ENCODE measurements around the gene ARHGAP28. TPM values are rescaled to one million over a fixed set of nuclear protein-coding genes. Genes with fewer than 3 reads are reported as not detected.

The ARHGAP28 gene
- total RNA-seq, 1 experiment from 2014 or later = 15.1 TPM

DNA sequence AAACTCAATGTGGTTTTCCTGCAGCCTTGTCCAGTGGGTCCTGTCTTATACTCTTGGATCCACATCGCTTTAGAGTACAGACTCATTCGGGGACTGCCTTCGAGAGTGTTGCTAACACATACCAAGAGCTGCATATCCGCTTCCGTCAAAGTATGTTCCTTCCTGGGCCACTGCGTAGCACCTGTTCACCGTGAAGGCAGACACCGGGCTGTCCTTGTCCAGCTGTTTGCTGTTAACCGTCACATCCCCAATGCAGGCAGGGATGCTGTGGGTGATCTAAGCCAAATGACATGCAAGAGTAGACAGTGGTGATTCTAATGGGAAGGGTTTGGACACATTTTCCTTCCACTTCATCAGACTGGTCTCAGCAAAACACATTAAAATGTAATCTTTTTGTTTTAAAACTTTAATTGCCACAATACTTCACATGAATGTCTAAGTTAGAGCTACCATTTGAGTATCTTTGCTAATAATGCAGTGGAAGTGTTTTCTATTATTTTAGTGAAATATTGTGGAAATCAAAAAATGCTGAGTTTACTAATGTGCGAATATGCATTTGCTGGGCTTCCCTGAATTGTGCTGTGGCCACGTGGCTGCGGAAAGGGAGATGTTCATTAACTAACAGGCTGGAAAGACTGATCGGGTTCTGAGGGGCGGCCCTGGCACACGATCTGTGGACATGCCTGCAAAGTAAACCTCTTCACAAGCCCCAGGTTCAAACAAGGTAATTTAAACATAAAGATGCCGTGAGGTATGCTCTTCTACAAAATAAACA lies 219.0 kb downstream of the ARHGAP28 start:
- peak; percentile 38 to 40 for DNase-seq
- H3K4me1 ChIP-seq = 0 out of 2 replicates have a peak, but pooled peaks cover 4% of the 10 kb centered on the region
- no peaks in the 10 kb centered on the region for H3K27me3 ChIP-seq
- H3K9me3 ChIP-seq (replicated peaks) = no peaks in the 10 kb centered on the region
- no peak overlapping the region for H3K27ac ChIP-seq
- no peak overlapping the region for H3K4me3 ChIP-seq
- no peaks in the 10 kb centered on the region for H3K36me3 ChIP-seq

- DNase-seq = no peak
- Histone ChIP-seq H3K27ac (no peak overlapping the region), H3K27me3 (no peaks in the 10 kb centered on the region), H3K4me1 (0 out of 2 replicates have a peak, but pooled peaks cover 4% of the 10 kb centered on the region), H3K36me3 (no peaks in the 10 kb centered on the region), H3K9me3 (replicated peaks) (no peaks in the 10 kb centered on the region), H3K4me3 (no peak overlapping the region)
Measured at GRCh38 chr18:6949800-6950586, 220.5 kb downstream of the ARHGAP28 start.

DNA sequence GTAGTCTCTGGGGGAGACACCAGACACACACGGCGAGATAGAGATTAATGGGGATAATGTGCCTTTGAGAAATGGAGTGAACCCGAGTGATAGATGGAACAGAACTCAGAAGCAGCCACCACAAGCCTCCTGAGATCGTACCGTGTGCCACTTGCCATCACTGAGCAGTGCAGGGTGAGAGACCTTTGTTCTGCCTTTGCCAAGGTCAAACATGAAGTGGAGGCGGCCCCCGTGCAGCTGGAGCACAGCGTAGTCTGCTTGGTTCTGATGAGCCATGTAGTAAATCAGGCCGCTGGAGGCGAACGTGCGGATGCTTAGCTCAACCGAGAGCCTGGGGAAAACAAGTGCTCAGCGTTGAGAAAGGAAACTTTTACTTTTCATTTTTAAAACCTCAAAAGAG lies 221.1 kb downstream of the ARHGAP28 start:
- Histone ChIP-seq H3K4me1 (0 out of 2 replicates have a peak, but pooled peaks cover 4% of the 10 kb centered on the region), H3K4me3 (no peak overlapping the region), H3K27ac (no peak overlapping the region), H3K9me3 (replicated peaks) (no peaks in the 10 kb centered on the region), H3K27me3 (no peaks in the 10 kb centered on the region), H3K36me3 (no peaks in the 10 kb centered on the region)
- no peak for DNase-seq

- H3K4me1 ChIP-seq = 0 out of 2 replicates have a peak, but pooled peaks cover 4% of the 10 kb centered on the region
- H3K4me3 ChIP-seq = no peak overlapping the region
- H3K9me3 ChIP-seq (replicated peaks) = no peaks in the 10 kb centered on the region
- no peaks in the 10 kb centered on the region for H3K27me3 ChIP-seq
- peak in 1 of 2 experiments; percentile 6 for DNase-seq
- no peak overlapping the region for H3K27ac ChIP-seq
- no peaks in the 10 kb centered on the region for H3K36me3 ChIP-seq
Measured at GRCh38 chr18:6951336-6952090, 222.0 kb downstream of the ARHGAP28 start.

DNA sequence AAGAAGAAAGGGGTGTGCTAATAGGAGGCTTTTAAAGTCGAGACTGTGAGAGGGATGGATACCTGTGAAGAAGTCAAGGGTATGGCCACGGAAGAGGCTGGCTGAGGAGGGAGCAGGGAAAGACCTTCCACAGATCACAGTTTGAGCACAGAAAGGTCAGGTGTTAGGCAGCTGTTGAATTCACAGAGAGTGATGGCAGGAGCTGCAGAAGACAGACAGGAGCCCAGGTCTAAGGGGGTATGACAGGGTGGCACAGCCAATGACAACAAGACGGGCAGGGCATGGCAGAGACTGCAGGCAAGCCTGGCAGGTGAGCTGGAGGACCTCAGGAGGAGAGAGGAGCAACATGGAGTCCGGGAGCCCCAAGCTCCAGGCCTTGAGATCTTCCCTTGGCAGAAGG lies 225.0 kb downstream of the ARHGAP28 start:
- Histone ChIP-seq H3K4me3 (no peak overlapping the region), H3K9me3 (replicated peaks) (no peaks in the 10 kb centered on the region), H3K36me3 (no peaks in the 10 kb centered on the region), H3K27me3 (no peaks in the 10 kb centered on the region), H3K4me1 (no peaks in the 10 kb centered on the region), H3K27ac (no peak overlapping the region)
- no peak for DNase-seq

DNA sequence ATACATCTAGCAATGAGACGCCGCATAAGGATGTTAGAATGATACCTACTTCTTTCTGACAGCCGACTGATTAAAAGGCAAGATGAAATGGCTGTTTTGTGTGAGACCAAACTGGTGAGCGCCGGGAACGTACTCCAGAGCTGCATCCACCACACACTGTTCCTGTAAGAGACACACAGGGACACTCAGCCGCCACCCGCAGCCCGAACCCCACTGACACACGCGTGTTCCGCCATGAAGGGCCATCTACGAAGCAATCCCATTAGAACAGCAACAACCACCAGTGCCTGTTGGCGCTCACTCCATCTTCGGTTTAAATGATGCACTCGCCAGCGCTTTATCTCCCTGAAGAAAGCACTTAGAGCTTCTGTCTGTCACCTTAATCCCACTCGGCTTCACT lies 225.8 kb downstream of the ARHGAP28 start:
- H3K4me3 ChIP-seq = no peak overlapping the region
- no peak overlapping the region for H3K27ac ChIP-seq
- no peak for DNase-seq
- no peaks in the 10 kb centered on the region for H3K36me3 ChIP-seq
- H3K9me3 ChIP-seq (replicated peaks) = no peaks in the 10 kb centered on the region
- no peaks in the 10 kb centered on the region for H3K4me1 ChIP-seq
- no peaks in the 10 kb centered on the region for H3K27me3 ChIP-seq

- DNase-seq = no peak
- no peaks in the 10 kb centered on the region for H3K36me3 ChIP-seq
- no peak overlapping the region for H3K4me3 ChIP-seq
- H3K9me3 ChIP-seq (replicated peaks) = no peaks in the 10 kb centered on the region
- H3K4me1 ChIP-seq = no peaks in the 10 kb centered on the region
- no peaks in the 10 kb centered on the region for H3K27me3 ChIP-seq
- H3K27ac ChIP-seq = no peak overlapping the region
Measured at GRCh38 chr18:6956495-6956894, 227.0 kb downstream of the ARHGAP28 start.

DNA sequence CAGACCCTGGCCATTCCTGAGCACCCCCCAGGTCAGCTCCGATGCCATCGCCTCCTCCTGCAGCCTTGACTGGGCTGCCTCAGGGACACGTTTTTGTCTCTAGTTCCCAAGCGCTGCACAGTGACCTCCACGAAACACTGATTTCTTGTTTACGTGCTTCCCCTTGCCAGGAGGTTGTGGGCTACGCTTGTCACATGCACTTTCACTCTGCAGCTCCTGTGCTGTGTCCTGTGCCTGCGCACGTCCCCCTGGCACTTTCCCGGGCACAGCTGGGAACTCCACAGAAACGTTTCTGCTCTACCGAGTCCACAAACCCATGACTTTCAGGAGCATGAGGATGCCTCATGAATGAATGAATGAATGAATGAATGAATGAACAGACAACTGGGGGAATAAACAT lies 227.5 kb downstream of the ARHGAP28 start:
- Histone ChIP-seq H3K9me3 (replicated peaks) (no peaks in the 10 kb centered on the region), H3K4me1 (no peaks in the 10 kb centered on the region), H3K36me3 (no peaks in the 10 kb centered on the region), H3K27ac (no peak overlapping the region), H3K4me3 (no peak overlapping the region), H3K27me3 (no peaks in the 10 kb centered on the region)
- DNase-seq = no peak

GRCh38 chr18:6959110-6959509 lies 229.6 kb downstream of the ARHGAP28 start:
- H3K27me3 ChIP-seq = no peaks in the 10 kb centered on the region
- H3K4me1 ChIP-seq = no peaks in the 10 kb centered on the region
- no peaks in the 10 kb centered on the region for H3K9me3 ChIP-seq (replicated peaks)
- no peak for DNase-seq
- no peak overlapping the region for H3K4me3 ChIP-seq
- no peak overlapping the region for H3K27ac ChIP-seq
- H3K36me3 ChIP-seq = no peaks in the 10 kb centered on the region

GRCh38 chr18:6960124-6960523 lies 230.6 kb downstream of the ARHGAP28 start:
- no peaks in the 10 kb centered on the region for H3K36me3 ChIP-seq
- H3K27me3 ChIP-seq = no peaks in the 10 kb centered on the region
- H3K9me3 ChIP-seq (replicated peaks) = no peaks in the 10 kb centered on the region
- no peaks in the 10 kb centered on the region for H3K4me1 ChIP-seq
- no peak overlapping the region for H3K27ac ChIP-seq
- H3K4me3 ChIP-seq = no peak overlapping the region
- no peak for DNase-seq

GRCh38 chr18:6960656-6961055 lies 231.1 kb downstream of the ARHGAP28 start:
- DNase-seq = no peak
- Histone ChIP-seq H3K27ac (no peak overlapping the region), H3K27me3 (no peaks in the 10 kb centered on the region), H3K4me3 (no peak overlapping the region), H3K36me3 (no peaks in the 10 kb centered on the region), H3K9me3 (replicated peaks) (no peaks in the 10 kb centered on the region), H3K4me1 (no peaks in the 10 kb centered on the region)

- Histone ChIP-seq H3K4me1 (no peaks in the 10 kb centered on the region), H3K9me3 (replicated peaks) (no peaks in the 10 kb centered on the region), H3K27me3 (no peaks in the 10 kb centered on the region), H3K36me3 (no peaks in the 10 kb centered on the region), H3K27ac (no peak overlapping the region), H3K4me3 (no peak overlapping the region)
- no peak for DNase-seq
Measured at GRCh38 chr18:6961331-6961730, 231.8 kb downstream of the ARHGAP28 start.

- Histone ChIP-seq H3K9me3 (replicated peaks) (no peaks in the 10 kb centered on the region), H3K36me3 (no peaks in the 10 kb centered on the region), H3K27ac (no peak overlapping the region), H3K27me3 (no peaks in the 10 kb centered on the region), H3K4me1 (no peaks in the 10 kb centered on the region), H3K4me3 (no peak overlapping the region)
- no peak for DNase-seq
Measured at GRCh38 chr18:6962571-6963451, 233.3 kb downstream of the ARHGAP28 start.

DNA sequence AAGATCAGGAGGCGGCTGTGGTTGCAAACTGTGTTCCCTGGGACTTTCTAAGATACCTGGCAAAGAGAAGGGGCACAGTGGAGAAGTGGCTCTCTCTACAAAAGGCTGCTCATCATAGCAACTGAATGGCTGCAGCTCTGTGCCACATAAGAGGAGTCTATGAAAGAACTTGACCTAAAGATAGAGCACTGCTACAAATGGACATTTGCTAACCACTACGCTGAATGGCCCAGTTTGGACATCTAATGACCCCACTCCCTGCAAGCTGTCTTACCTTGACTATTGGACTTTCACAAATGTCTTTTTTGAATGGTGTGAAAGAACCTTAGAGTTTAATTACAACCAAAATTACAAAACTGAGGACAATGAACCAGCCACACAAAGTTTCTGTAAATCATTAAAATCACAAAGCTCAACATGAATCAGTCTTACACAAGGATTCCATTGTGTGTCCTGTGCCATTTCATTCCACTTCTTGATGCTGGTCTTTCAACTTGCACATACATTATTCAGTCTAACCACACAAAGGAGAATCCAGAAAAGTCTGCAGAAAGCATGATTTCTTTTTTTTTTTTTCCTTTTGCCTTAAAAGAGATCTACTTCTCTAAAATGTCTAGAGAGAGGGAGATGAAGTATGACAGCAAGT lies 234.1 kb downstream of the ARHGAP28 start:
- no peak overlapping the region for H3K27ac ChIP-seq
- H3K27me3 ChIP-seq = no peaks in the 10 kb centered on the region
- DNase-seq = no peak
- H3K4me3 ChIP-seq = no peak overlapping the region
- H3K9me3 ChIP-seq (replicated peaks) = no peaks in the 10 kb centered on the region
- no peaks in the 10 kb centered on the region for H3K36me3 ChIP-seq
- H3K4me1 ChIP-seq = no peaks in the 10 kb centered on the region
